Right forelimb (tissue), 1 donor: Measurements from ENCODE around the gene ALOX12B.
"Not testable (repeated sequence)": the region's sequence is repeated elsewhere in the genome, so short reads cannot be mapped to it uniquely, and the experiment has no call there.

Source experiments
- DNase-seq: peaks from one replicate; pipeline ENCODE4 v3.0.0-alpha.2; 2018

ALOX12B gene

DNA sequence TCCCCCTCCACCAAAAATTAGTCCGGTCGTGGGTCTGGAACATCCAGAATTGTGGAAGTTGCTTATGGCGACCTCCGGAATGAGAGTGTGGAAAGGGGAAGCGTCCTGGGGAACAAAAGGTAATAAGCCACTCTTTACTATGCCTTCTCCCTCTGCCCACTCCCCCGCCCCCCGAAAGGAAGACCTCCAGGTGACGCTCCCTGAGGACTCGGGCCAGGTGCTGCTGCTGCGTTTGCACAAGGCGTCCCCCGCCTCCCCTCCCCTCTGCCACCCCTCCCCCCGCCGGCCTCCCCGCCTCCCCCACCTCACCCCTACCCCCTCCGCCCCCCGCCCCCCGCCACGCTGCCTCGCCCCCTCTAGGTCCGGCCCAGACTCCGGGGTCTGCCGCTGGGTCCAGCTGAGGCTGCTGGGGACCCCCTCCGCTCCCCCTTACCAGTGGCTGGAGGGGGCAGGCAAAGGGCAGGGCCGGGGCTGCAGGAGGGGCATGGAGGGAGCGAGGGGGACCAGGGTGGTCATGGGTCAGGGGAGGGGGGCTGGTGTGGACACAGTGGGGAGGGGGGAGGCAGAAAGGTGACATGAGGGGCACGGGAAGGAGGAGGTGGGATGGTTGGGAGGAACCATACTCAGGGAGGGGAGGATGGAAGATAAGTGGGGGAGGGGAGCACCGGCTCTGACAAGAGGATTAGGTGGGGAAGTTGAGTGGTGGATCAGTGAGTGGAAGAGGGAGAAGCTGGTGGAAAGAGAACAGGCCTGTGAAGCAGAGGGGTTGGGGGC lies 23.6 kb downstream of the ALOX12B start:
- no peak for DNase-seq

DNA sequence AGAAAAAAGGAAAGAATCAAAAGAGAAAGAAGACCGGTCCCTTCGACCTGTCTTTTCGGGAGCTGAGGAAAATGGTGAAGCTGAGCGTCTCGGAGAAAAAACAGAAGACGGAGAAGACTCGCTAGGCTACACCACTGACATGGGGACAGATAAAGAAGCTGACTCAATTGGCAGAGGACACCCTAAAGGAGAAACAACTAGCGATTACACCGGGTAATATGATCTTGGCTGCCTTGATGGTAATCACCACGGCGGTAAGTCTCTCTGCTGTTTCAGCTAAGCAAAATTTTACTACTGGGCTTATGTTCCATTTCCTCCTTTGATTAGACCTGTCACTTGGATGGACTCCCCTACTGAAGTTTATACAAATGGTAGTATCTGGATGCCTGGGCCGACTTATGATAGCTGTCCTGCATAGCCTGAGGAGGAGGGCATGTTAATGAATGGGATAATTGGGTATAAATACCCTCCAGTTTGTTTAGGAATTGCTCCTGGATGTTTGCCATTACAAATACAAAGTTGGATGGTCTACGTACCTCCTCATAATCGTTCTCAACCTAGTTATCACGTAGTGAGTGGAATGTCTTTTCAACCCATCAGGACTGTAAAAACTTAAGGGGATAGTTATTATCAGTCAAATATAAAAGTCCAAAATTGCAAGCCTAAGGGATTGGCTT lies 24.6 kb downstream of the ALOX12B start:
- no peak for DNase-seq

- DNase-seq = no peak
These were observed 25.1 kb downstream of the ALOX12B start for GRCh38 chr17:8062435-8062806.

DNA sequence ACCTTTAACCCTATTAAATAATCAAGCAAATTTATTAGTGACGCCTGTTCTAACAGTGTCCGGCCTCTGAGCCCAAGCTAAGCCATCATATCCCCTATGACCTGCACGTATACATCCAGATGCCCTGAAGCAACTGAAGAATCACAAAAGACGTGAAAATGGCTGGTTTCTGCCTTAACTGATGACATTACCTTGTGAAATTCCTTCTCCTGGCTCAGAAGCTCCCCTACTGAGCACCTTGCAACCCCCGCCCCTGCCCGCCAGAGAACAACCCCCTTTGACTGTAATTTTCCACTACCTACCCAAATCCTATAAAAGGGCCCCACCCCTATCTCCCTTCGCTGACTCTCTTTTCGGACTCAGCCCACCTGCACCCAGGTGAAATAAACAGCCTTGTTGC lies 25.7 kb downstream of the ALOX12B start:
- DNase-seq = not testable (repeated sequence)

DNA sequence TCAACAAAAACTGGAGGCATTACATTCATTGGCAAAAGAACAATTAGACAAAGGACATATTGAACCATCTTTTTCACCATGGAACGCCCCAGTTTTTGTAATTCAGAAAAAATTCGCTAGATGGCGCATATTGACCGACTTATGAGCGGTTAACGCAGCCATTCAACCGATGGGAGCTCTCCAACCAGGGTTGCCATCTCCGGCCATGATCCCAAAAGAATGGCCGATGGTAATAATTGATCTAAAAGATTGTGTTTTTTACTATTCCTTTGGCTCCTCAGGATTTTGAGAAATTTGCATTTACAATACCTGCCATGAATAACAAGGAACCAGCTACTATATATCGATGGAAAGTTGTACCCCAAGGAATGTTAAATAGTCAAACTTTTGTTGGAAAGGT lies 27.2 kb downstream of the ALOX12B start:
- no peak for DNase-seq

DNA sequence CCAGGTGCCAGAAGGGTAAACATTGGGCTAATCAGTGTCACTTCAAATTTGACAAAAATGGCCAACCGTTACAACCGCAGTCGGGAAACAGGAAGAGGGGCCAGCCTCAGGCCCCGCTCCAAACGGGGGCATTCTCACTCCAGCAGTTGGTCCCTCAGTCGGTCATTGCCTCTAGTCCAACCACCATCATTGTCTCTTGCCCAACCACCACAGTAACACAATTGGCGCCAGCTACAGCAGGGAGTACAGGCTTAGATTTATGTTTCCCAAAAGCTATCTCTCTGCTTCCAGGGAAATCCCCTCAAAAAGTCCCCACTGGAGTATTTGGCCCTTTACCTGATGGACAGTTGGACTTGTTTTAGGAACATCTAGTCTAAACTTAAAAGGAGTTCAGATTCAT lies 28.4 kb downstream of the ALOX12B start:
- DNase-seq = no peak

GRCh38 chr17:8057691-8058114 lies 29.8 kb downstream of the ALOX12B start:
- no peak for DNase-seq

GRCh38 chr17:8056976-8057625 lies 30.4 kb downstream of the ALOX12B start:
- DNase-seq = no peak

- DNase-seq = no peak
These were observed 31.1 kb downstream of the ALOX12B start for GRCh38 chr17:8056232-8056975.

DNA sequence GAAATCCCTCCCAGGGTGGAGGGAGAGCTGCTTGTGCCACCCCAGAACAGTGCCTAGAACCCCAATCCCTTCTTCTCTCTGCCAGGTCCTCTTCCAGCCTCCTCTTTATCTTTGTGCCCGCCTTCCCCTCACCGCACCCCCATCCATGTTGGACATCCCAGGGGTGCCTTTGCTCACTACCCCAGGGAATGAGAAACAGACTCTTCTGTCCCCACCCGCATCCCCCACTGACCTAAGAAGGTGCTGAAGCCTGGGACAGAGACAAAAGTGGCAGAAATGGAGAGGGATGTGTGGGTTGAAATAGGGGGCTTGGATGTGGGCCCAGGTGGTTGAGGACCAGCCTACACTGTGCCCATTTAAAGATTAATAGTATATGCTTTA lies 31.7 kb downstream of the ALOX12B start:
- DNase-seq = no peak

DNA sequence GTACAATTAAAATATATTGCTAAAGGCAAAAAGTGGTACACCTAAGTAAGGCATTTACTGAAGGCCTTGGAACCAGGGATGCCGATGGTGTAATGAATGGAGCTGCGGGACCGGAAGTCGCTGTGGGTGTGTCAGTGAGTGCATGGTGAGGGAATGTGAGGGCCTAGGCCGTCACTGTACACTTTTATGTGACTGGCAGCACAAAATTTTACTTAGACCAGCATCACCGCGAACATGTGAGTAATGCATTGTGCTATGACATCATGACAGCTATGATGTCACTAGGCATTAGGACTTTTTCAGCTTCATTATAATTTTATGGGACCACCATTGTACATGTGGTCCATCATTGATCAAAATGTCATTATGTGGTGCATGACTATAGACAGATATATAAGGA lies 33.9 kb downstream of the ALOX12B start:
- DNase-seq = no peak

- no peak for DNase-seq
These were observed 35.0 kb downstream of the ALOX12B start for GRCh38 chr17:8052256-8053252.

DNA sequence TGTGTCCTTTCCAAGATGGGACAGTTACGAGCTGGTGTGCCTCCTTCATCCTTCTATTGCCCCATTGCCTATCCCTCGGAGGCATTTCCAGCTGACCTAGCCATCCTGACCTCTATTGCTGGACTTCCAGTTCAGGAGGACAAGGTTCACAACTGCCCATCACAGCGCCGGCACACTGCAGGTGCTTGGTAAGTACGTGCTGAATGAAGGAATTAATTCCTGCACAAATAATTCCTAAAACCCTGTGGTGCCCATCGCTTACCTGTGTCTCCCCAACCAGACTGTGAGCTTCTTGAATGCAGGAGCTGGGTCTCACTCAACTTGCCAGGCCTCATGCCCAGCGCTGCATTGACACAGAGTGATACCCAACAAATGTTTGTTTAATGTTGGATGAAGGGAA lies 35.7 kb downstream of the ALOX12B start:
- DNase-seq = no peak

GRCh38 chr17:8048736-8049135 lies 38.8 kb downstream of the ALOX12B start:
- DNase-seq = peak; percentile 11

GRCh38 chr17:8048236-8048635 lies 39.3 kb downstream of the ALOX12B start:
- peak; percentile 34 for DNase-seq

- DNase-seq = no peak
These were observed 39.8 kb downstream of the ALOX12B start for GRCh38 chr17:8047769-8048110.

DNA sequence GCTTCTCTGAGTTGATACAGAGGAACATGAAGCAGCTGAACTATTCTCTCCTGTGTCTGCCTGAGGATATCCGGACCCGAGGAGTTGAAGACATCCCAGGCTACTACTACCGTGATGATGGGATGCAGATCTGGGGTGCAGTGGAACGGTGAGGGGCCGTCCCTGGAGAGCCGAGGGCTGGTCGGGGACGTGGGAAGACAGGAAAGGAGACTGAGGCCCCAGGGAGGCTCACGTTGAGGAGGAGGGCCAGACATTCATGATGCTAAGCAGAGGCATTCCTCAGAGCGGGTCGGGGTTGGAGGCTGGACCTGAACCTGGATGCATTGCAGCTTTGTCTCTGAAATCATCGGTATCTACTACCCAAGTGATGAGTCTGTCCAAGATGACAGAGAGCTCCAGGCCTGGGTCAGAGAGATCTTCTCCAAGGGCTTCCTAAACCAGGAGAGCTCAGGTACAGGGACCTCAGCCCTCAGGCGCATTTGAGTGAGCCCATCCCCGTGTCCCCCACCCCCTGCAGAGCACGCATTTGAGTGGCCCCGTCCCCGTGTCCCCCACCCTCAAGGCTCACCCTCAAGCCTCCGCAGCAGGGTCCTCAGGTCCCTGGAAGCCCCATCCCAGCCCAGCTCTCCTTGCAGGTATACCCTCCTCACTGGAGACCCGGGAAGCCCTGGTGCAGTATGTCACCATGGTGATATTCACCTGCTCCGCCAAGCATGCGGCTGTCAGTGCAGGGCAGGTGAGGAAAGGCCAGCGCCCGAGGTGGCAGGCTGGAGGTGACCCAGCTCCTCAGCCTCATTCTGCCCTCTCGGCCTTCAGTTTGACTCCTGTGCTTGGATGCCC lies 40.4 kb downstream of the ALOX12B start:
- DNase-seq = no peak

- DNase-seq = peak; percentile 36
These were observed 41.1 kb downstream of the ALOX12B start for GRCh38 chr17:8046306-8046928.

GRCh38 chr17:8044819-8045810 lies 42.4 kb downstream of the ALOX12B start:
- DNase-seq = peak; percentile 24
